Erythroblast (primary cell): Measurements from ENCODE around the gene TBCD.

ENCODE experiments used
- GATA1 ChIP-seq: IDR thresholded peaks from 2 replicates; pipeline ENCODE4 v1.6.1; 2011; ENCODE audit warnings: low read depth, mild to moderate bottlenecking, control low read depth, low read length, moderate library complexity
- POLR2A ChIP-seq: IDR thresholded peaks from 2 replicates; pipeline ENCODE4 v1.6.1; 2011; ENCODE audit warnings: mild to moderate bottlenecking, low read length

GRCh38 chr17:82832881-82833475, 81.1 kb downstream of the TBCD start:
- TF ChIP-seq POLR2A (no peak), GATA1 (no peak)
